GM21723 (cell line): ENCODE data around the gene OTUB2.
A peak's percentile ranks its signal among the peaks of the same experiment; 100 is the strongest.

Experiments
- ATAC-seq: cut with Tn5 transposase; IDR thresholded peaks from one replicate; pipeline ENCODE4 v1.9.1; 2021; ENCODE audit warnings: mild to moderate bottlenecking, moderate library complexity; ENCODE audit not compliant: unreplicated experiment

Gene OTUB2

GRCh38 chr14:94020267-94020666 is 5.9 kb upstream of the OTUB2 start:
- ATAC-seq = no peak

- ATAC-seq = no peak
Measured at GRCh38 chr14:94021001-94021400, 5.1 kb upstream of the OTUB2 start.

- no peak for ATAC-seq
Measured at GRCh38 chr14:94021416-94022157, 4.6 kb upstream of the OTUB2 start.

- no peak for ATAC-seq
Measured at GRCh38 chr14:94022532-94023411, 3.4 kb upstream of the OTUB2 start.

- ATAC-seq = no peak
Measured at GRCh38 chr14:94024549-94024948, 1.6 kb upstream of the OTUB2 start.

DNA sequence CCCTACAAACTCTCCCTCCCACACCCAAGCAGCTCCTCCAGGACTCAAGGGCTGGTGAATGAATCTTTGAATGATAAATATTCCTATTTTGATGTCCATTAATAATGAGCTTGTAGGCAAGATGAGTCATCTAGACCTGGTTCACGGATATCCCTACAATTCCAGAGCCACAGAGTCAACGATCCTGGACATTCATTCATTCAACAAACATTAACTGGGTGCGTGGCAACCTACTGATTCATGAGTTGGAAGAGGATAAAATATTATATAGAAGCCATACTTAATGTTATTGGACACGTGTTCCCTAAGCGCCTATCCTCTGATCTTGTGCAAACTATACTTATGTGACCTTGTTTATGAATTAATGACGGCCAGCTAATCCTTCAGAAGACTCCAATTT is 420 bp upstream of the OTUB2 start:
- ATAC-seq = no peak

DNA sequence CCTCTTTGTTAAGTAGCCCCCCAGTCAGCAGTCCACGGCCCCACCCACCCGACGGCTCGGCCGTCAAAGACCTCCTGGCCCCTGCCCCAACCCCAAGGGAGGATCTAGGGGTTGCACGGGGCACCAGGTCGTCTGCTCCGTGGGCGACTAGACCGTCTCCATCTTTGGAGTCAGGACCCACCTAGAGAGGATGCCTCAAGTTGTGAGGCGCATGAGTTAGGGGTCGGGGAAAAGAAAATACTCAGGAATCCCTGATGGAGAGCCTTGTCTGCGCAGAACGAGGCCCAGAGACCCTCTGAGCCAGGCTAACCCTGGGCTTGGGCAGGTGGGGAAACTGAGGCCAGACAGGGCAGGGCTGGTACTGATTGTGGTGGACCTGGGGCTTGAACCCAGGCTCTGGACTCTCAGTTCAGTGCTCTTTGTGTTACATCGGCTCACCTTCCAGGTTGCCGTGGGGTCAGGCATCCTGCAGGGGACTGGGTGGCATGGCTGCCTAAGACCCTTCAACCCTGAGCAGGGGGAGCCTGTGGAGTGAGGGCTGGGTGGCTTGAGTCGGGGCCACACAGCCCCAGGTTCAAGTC is 839 bp downstream of the OTUB2 start:
- no peak for ATAC-seq

GRCh38 chr14:94027566-94028449 is 1.7 kb downstream of the OTUB2 start:
- ATAC-seq = no peak

DNA sequence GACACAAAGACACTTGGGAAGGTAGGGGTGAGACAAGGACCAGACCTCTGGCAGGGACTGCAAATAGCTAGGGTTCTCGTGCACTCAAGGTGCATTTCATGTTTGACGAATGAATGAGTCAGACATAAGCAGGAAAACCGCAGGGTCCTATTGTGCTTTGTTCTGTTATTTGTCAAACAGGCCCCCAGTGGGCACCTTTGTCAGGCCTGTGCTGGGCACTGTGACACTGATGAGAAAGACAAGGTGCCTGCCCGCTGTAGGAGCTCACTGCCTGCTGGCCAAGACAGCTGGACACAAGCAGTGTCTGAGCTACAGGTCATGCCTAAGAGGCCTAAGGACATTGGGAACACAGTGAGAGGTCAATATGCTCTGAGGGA is 2.3 kb downstream of the OTUB2 start:
- ATAC-seq = no peak

DNA sequence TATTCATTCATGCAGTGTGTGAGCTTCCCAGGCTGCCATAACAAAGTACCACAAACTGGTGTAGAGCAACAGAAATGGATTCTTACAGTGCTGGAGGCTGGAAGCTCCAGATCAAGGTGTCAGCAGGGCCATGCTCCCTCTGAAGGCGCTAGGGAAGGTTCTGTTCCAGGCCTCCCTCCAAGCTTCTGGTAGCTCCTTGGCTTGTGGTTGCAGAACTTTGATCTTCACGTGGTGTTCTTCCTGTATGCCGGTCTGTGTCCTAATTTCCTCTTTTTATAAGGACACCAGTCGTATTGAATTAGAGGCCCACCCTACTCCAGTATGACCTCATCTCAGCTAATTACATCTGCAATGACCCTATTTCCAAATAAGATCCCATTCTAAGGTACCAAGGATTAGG is 3.1 kb downstream of the OTUB2 start:
- ATAC-seq = no peak

DNA sequence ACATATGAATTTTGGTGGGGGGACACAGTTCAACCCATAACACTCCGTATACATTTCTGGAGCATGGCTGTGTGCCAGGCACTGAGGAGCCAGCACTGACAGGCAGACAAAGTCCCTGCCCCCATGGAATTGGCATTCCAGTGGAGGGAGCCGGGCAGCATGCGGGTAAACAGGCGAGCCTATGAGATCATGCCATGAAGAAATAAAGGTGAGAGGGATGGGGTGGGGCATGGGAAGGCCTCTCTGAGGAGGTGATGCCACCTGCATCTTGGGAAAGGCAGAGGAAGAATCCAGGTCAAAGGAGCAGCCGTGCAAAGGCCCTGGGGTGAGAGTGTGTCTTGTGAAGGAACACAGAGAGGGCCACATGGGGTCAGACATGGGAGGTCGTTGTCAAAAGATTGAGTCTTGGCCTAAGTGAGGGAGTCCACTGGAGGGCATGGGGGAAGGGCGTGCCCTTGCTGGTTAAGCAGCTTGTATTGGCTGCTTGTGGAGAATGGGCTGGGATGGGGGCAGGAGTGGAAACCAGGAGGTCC is 3.6 kb downstream of the OTUB2 start:
- ATAC-seq = no peak

DNA sequence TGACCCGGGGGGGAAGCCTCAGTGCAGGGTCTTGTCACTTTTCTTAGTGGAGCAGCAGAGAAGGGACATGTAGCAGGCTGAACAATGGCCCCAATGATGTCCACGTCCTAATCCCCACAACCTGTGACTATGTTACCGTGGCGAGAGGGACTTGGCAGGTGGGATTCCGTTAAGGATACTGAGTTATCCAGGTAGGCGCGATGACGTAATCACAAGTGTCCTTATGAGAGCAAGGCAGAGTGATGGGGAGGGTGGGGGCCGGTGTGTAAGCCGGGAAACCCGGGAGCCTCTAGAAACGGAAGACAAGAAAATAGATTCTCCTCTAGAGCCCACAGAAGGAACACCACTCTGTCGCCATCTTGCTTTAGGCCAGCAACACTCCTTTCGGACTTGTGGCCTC is 4.4 kb downstream of the OTUB2 start:
- no peak for ATAC-seq

DNA sequence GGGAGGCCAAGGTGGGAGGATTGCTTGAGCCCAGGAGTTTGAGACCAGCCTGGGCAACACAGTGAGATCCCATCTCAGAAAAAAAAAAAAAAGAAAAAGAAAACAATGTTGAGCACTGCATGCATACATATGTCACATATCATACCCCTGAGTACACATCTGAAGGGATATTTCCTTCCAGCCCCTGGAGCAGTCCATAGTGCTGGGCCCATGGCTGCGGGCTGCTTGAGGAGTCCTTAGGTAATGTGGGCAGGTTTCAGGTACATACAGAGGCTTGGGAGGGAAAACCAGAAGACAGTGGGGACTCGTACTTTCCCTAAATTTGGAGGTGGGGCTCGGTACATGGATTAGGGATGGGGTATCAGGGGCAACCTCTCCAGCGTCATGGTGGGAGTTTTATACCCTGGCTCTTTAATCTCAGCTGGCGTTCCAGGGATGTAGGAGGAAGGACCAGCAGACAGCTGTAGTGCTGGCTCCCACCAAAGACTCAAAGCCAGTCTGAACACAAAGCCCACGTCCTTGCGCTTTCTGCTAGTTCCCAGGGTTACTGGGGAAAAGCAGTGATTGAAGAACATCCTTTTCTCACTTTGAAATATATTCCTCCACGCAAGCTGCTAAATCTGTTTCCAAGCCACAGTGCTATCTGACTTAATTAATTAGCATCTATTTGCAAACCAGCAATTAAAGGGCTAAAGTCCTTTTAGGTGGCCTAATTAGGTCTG is 5.2 kb downstream of the OTUB2 start:
- ATAC-seq = no peak

DNA sequence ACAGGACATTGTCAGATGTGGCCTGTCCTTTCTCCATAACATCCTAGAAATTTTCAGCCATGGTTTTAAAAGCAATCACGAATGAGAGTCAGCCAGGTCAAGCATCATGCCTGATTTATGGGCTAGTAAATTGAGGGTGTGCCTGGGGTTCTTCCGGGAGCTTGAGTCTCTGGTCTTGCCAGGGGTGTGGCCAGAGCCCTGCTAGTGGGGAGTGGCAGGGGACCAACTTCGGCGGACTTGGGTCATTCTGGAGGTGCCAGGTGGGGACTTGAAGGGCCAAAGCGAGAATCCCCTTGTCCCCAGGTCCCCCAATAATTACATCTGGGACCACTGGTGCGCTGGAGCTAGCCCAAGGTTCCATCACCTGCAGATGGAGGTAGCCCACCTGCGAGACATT is 5.7 kb downstream of the OTUB2 start:
- no peak for ATAC-seq

- no peak for ATAC-seq
Measured at GRCh38 chr14:94034886-94035285, 8.7 kb downstream of the OTUB2 start.

DNA sequence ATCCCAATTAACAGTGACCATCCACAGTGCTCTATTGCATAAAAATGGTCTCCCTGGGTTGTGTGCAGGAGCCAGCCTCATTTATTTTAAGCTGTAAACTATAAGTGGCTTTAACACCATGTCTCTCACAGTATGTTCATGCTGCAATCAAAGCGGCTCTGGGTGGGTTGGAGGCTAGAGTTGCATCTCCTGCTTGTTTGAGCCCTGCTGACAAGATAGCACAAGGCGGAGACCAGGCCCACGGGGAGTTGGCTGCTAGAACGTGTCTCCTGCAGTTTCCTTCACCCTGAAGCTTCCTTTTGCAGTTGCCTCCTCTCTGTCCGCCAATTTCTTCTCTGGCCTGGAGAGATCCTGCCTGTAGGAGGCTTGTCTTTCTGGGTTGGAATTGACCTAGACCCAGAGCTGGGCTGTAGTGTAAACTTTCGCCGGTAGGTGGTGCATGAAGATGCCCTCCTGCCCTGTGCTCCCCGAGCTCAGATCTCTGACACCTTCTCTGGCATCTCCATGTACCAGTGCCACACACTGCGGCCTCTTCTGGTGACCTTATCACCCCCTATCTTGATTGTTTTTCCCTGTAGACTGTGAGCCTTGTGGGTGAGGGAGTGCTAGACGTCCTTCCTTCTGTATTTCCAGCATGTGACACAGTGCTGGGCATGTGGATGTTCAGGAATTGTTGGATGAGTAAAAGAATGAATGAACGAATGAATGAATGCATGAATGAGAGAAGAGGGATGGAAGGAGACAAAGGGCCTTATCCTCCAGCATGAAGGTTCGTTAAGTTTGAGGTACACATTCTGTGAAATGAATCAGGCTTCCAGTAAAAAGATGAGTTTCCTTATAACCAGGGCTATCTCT is 10.4 kb downstream of the OTUB2 start:
- ATAC-seq = peak; percentile 95

GRCh38 chr14:94037954-94038353 is 11.8 kb downstream of the OTUB2 start:
- no peak for ATAC-seq

GRCh38 chr14:94038510-94038909 is 12.4 kb downstream of the OTUB2 start:
- ATAC-seq = no peak
